Activated gamma-delta T cell treated with Interleukin-2 at 50 U/mL for 16 hours (primary cell): ENCODE results near the gene ZNF555.

ENCODE experiments used
- DNase-seq: peaks from one replicate; pipeline ENCODE4 v3.0.0-alpha.2; 2020

ZNF555 gene

GRCh38 chr19:2827022-2827421, 14.3 kb upstream of the ZNF555 start:
- DNase-seq, result no peak

- DNase-seq, result no peak
Observed at GRCh38 chr19:2827840-2828489, 13.3 kb upstream of the ZNF555 start.

- DNase-seq, result no peak
Observed at GRCh38 chr19:2834294-2834871, 6.9 kb upstream of the ZNF555 start.

GRCh38 chr19:2837430-2837829, 3.8 kb upstream of the ZNF555 start:
- no peak for DNase-seq

GRCh38 chr19:2841855-2842574, 740 bp downstream of the ZNF555 start:
- no peak for DNase-seq

GRCh38 chr19:2845107-2845506, 3.8 kb downstream of the ZNF555 start:
- DNase-seq, result no peak

- DNase-seq, result no peak
Observed at GRCh38 chr19:2846180-2846894, 5.1 kb downstream of the ZNF555 start.

- DNase-seq, result no peak
Observed at GRCh38 chr19:2847507-2847906, 6.2 kb downstream of the ZNF555 start.

- DNase-seq, result no peak
Observed at GRCh38 chr19:2848616-2849015, 7.3 kb downstream of the ZNF555 start.

GRCh38 chr19:2850256-2850925, 9.1 kb downstream of the ZNF555 start:
- no peak for DNase-seq

- no peak for DNase-seq
Observed at GRCh38 chr19:2852598-2852997, 11.3 kb downstream of the ZNF555 start.

- no peak for DNase-seq
Observed at GRCh38 chr19:2853015-2853606, 11.8 kb downstream of the ZNF555 start.

- DNase-seq, result no peak
Observed at GRCh38 chr19:2854849-2855248, 13.6 kb downstream of the ZNF555 start.

GRCh38 chr19:2856457-2857050, 15.3 kb downstream of the ZNF555 start:
- no peak for DNase-seq

GRCh38 chr19:2858864-2859263, 17.6 kb downstream of the ZNF555 start:
- no peak for DNase-seq

GRCh38 chr19:2863816-2864215, 22.5 kb downstream of the ZNF555 start:
- no peak for DNase-seq

GRCh38 chr19:2865334-2866100, 24.2 kb downstream of the ZNF555 start:
- no peak for DNase-seq

GRCh38 chr19:2866495-2867024, 25.3 kb downstream of the ZNF555 start:
- DNase-seq, result no peak

- DNase-seq, result no peak
Observed at GRCh38 chr19:2867025-2867991, 26.0 kb downstream of the ZNF555 start, which contains the start of gene ZNF556. Gene ZNF556 (plus strand): TSS chr19:2867335. CDS start chr19:2867422, 87 bp downstream.

- DNase-seq, result no peak
Observed at GRCh38 chr19:2869618-2870017, 28.3 kb downstream of the ZNF555 start.
